SH-SY5Y (cell line): ENCODE measurements around the gene KAT2B.

ENCODE experiments used
- GATA2 ChIP-seq: IDR thresholded peaks from 2 replicates; pipeline ENCODE4 v1.6.1; 2011; ENCODE audit warnings: mild to moderate bottlenecking, low read depth, low read length
- GATA3 ChIP-seq: IDR thresholded peaks from 2 replicates; pipeline ENCODE4 v1.6.1; 2011; ENCODE audit warnings: low read depth, mild to moderate bottlenecking, low read length, moderate library complexity

KAT2B gene

GRCh38 chr3:20071175-20071574, 30.9 kb downstream of the KAT2B start:
- TF ChIP-seq GATA2 = no peak
- TF ChIP-seq GATA3 = no peak

GRCh38 chr3:20072422-20072821, 32.2 kb downstream of the KAT2B start:
- no peak for TF ChIP-seq GATA2
- TF ChIP-seq GATA3 = no peak

- TF ChIP-seq GATA3 = no peak
- TF ChIP-seq GATA2 = no peak
These were observed 32.8 kb downstream of the KAT2B start for GRCh38 chr3:20073068-20073467.

- TF ChIP-seq GATA2 (no peak), GATA3 (no peak)
These were observed 33.4 kb downstream of the KAT2B start for GRCh38 chr3:20073683-20074082.

GRCh38 chr3:20074226-20075063, 34.2 kb downstream of the KAT2B start:
- TF ChIP-seq GATA3 = no peak
- TF ChIP-seq GATA2 = no peak

GRCh38 chr3:20075197-20075596, 35.0 kb downstream of the KAT2B start:
- no peak for TF ChIP-seq GATA2
- TF ChIP-seq GATA3 = no peak

- TF ChIP-seq GATA2 = no peak
- TF ChIP-seq GATA3 = no peak
These were observed 36.2 kb downstream of the KAT2B start for GRCh38 chr3:20076296-20076997.

GRCh38 chr3:20077068-20077467, 36.8 kb downstream of the KAT2B start:
- TF ChIP-seq GATA3 = no peak
- TF ChIP-seq GATA2 = no peak

GRCh38 chr3:20078194-20078714, 38.0 kb downstream of the KAT2B start:
- TF ChIP-seq GATA3 = no peak
- no peak for TF ChIP-seq GATA2

- TF ChIP-seq GATA3 (no peak), GATA2 (no peak)
These were observed 39.4 kb downstream of the KAT2B start for GRCh38 chr3:20079621-20080020.

- TF ChIP-seq GATA3 (no peak), GATA2 (no peak)
These were observed 40.8 kb downstream of the KAT2B start for GRCh38 chr3:20080956-20081554.

GRCh38 chr3:20083253-20083652, 43.0 kb downstream of the KAT2B start:
- TF ChIP-seq GATA2 (no peak), GATA3 (no peak)

- TF ChIP-seq GATA2 = no peak
- no peak for TF ChIP-seq GATA3
These were observed 43.7 kb downstream of the KAT2B start for GRCh38 chr3:20083953-20084352.

- TF ChIP-seq GATA3 (no peak), GATA2 (no peak)
These were observed 51.2 kb downstream of the KAT2B start for GRCh38 chr3:20091331-20092047.
